Stimulated activated CD8-positive, alpha-beta memory T cell treated with anti-CD3 and anti-CD28 coated beads, Interleukin-12 subunit alpha, Interleukin-12 subunit beta, amount 100 ng/mL, for 24 hours (primary cell): ENCODE data around the gene ZNF628.
A peak's percentile ranks its signal among the peaks of the same experiment; 100 is the strongest.

Experiments used
- DNase-seq: peaks from one replicate; pipeline ENCODE4 v3.0.0-alpha.2; 2020; ENCODE audit errors: extremely low read depth

Gene ZNF628

GRCh38 chr19:55484593-55485438 lies 8.4 kb downstream of the ZNF628 start, which contains the start of gene NAT14:
Gene NAT14, plus strand, starts transcription at chr19:55485188. Its CDS starts 521 bp downstream, at chr19:55485709.
- DNase-seq: peak; percentile 14

GRCh38 chr19:55485439-55486011 lies 9.1 kb downstream of the ZNF628 start:
- no peak for DNase-seq

- no peak for DNase-seq
Observed at GRCh38 chr19:55486043-55486970, 9.9 kb downstream of the ZNF628 start.

- no peak for DNase-seq
Observed at GRCh38 chr19:55486971-55487923, 10.8 kb downstream of the ZNF628 start.

GRCh38 chr19:55487924-55488687 lies 11.7 kb downstream of the ZNF628 start, which contains the start of gene SSC5D:
Gene SSC5D, plus strand, starts transcription at chr19:55488436. Its CDS starts 154 bp downstream, at chr19:55488590.
- no peak for DNase-seq

- DNase-seq: no peak
Observed at GRCh38 chr19:55488986-55489710, 12.7 kb downstream of the ZNF628 start.

GRCh38 chr19:55489711-55490477 lies 13.5 kb downstream of the ZNF628 start:
- no peak for DNase-seq

GRCh38 chr19:55490478-55491432 lies 14.3 kb downstream of the ZNF628 start:
- no peak for DNase-seq

- no peak for DNase-seq
Observed at GRCh38 chr19:55491546-55492360, 15.3 kb downstream of the ZNF628 start.

- DNase-seq: no peak
Observed at GRCh38 chr19:55492362-55492944, 16.0 kb downstream of the ZNF628 start.

GRCh38 chr19:55493052-55493644 lies 16.7 kb downstream of the ZNF628 start:
- DNase-seq: no peak

GRCh38 chr19:55493645-55494171 lies 17.3 kb downstream of the ZNF628 start:
- DNase-seq: no peak

- no peak for DNase-seq
Observed at GRCh38 chr19:55494172-55494761, 17.9 kb downstream of the ZNF628 start.

GRCh38 chr19:55495646-55496349 lies 19.4 kb downstream of the ZNF628 start:
- no peak for DNase-seq
